K562 (cell line): ENCODE measurements around the gene BSN. TPM values are rescaled to one million over a fixed set of nuclear protein-coding genes. Genes with fewer than 3 reads are reported as not detected.

Source experiments
- EP400 ChIP-seq: fragments of 450-650 bp; IDR thresholded peaks from 2 replicates; pipeline ENCODE4 v1.6.1; 2017; ENCODE audit warnings: antibody characterized with exemption, mild to moderate bottlenecking, moderate library complexity
- ESRRA ChIP-seq: fragments of 450-650 bp; IDR thresholded peaks from 2 replicates; pipeline ENCODE4 v1.6.1; 2014; ENCODE audit warnings: low read depth, mild to moderate bottlenecking, moderate library complexity, borderline replicate concordance
- FOXA3 ChIP-seq, 2 experiments: fragments of 450-650 bp in 1 of 2; sonication (generic) in 1 of 2; formaldehyde crosslinking; IDR thresholded peaks in 1 of 2; conservative IDR thresholded peaks in 1 of 2; 2 replicates each; pipeline versions ENCODE4 v1.4.0 to v1.8.0; 2020 to 2022; ENCODE audit warnings: mild to moderate bottlenecking in 2 of 2, missing genetic modification reagents in 1 of 2
- GABPB2 ChIP-seq: fragments of 250-450 bp; sonication (Bioruptor Pico); conservative IDR thresholded peaks from 2 replicates; pipeline ENCODE4 v1.5.1; 2021; ENCODE audit warnings: mild to moderate bottlenecking
- MAZ ChIP-seq, 2 experiments: fragments of 450-650 bp in 1 of 2; sonication (generic) in 1 of 2; formaldehyde crosslinking; IDR thresholded peaks in 1 of 2; conservative IDR thresholded peaks in 1 of 2; 2 replicates each; pipeline versions ENCODE4 v1.4.0 to v1.5.0; 2020; ENCODE audit warnings: mild to moderate bottlenecking in 1 of 2, missing genetic modification reagents in 1 of 2
- MCM3 ChIP-seq: fragments of 450-650 bp; IDR thresholded peaks from 2 replicates; pipeline ENCODE4 v1.6.1; 2016
- NFIC ChIP-seq: fragments of 450-650 bp; IDR thresholded peaks from 2 replicates; pipeline ENCODE4 v1.6.1; 2017; ENCODE audit warnings: mild to moderate bottlenecking, inconsistent platforms
- POLR2B ChIP-seq: fragments of 450-650 bp; IDR thresholded peaks from 2 replicates; pipeline ENCODE4 v1.6.1; 2018; ENCODE audit warnings: low read depth; ENCODE audit not compliant: partially characterized antibody
- RCOR1 ChIP-seq, 2 experiments: IDR thresholded peaks; 2 replicates each; pipeline ENCODE4 v1.6.1; 2012; ENCODE audit warnings: low read depth in 2 of 2, low read length in 2 of 2, borderline replicate concordance in 1 of 2, improper control_type of control experiment in 1 of 2
- RFX5 ChIP-seq: IDR thresholded peaks from 2 replicates; pipeline ENCODE4 v1.6.1; 2011; ENCODE audit warnings: low read depth, mild to moderate bottlenecking, improper control_type of control experiment, low read length
- SFPQ ChIP-seq: fragments of 200-400 bp; formaldehyde crosslinking; IDR thresholded peaks from 2 replicates; pipeline ENCODE4 v1.6.1; 2017; ENCODE audit warnings: mild to moderate bottlenecking, low read depth, low read length, moderate library complexity
- ZBTB1 ChIP-seq: sonication (generic); formaldehyde crosslinking; IDR thresholded peaks from 2 replicates; pipeline ENCODE4 v1.8.1; 2023; ENCODE audit warnings: missing genetic modification reagents, low read depth, mild to moderate bottlenecking, borderline replicate concordance
- ZMIZ1 ChIP-seq, 2 experiments: fragments of 150-350 bp in 1 of 2; IDR thresholded peaks; 2 replicates each; pipeline ENCODE4 v1.6.1; 2012 to 2016; ENCODE audit warnings: low read depth in 2 of 2, low read length in 2 of 2, mild to moderate bottlenecking in 1 of 2, moderate library complexity in 1 of 2
- ZNF282 ChIP-seq: sonication (generic); formaldehyde crosslinking; IDR thresholded peaks from 2 replicates; pipeline ENCODE4 v1.8.1; 2023; ENCODE audit warnings: missing genetic modification reagents
- ZNF551 ChIP-seq: fragments of 250-450 bp; sonication (Bioruptor Pico); IDR thresholded peaks from 2 replicates; pipeline ENCODE4 v1.5.0; 2021; ENCODE audit warnings: mild to moderate bottlenecking, moderate library complexity
- polyA plus RNA-seq, 8 experiments: library from polyadenylated mRNA; depleted of rRNA in 4 of 8; stranded (reverse) in 5 of 8; unstranded in 3 of 8; fragments of >200 nt; fragmentation: Nextera tagmentation in 2 of 8; fragmentation: Illumina TruSeq in 1 of 8; extraction: Ambion mirVana in 2 of 8; extraction: Trizol in 1 of 8; gene quantifications; 2 replicates each; pipeline versions ENCODE4 v1.2.1 to v1.2.3, GENCODE V29; 2011 to 2014; ENCODE audit warnings: inconsistent platforms in 1 of 8, missing spikeins in 1 of 8
- total RNA-seq, 7 experiments: library from RNA; depleted of rRNA in 6 of 7; stranded (reverse); fragments of >200 nt in 6 of 7; fragmentation: Illumina TruSeq in 2 of 7; extraction: Trizol in 2 of 7; gene quantifications; 2 replicates each; pipeline versions ENCODE4 v1.2.1 to v1.2.3, GENCODE V29; 2011 to 2021; ENCODE audit warnings: low replicate concordance in 1 of 7
- TF ChIP-seq, protein P1 (sequence below): sonication (generic); formaldehyde crosslinking; IDR thresholded peaks from 2 replicates; pipeline ENCODE4 v1.9.0; 2022; ENCODE audit warnings: mild to moderate bottlenecking, missing genetic modification reagents
- TF ChIP-seq, protein P2 (sequence below): fragments of 450-650 bp; formaldehyde crosslinking; IDR thresholded peaks from 2 replicates; pipeline ENCODE4 v1.4.0; 2020; ENCODE audit warnings: mild to moderate bottlenecking, mixed read lengths
- TF ChIP-seq, protein P3 (sequence below): fragments of 450-650 bp; IDR thresholded peaks from 2 replicates; pipeline ENCODE4 v1.6.1; 2016; ENCODE audit warnings: borderline replicate concordance

BSN gene
- total and polyA plus RNA-seq, 9 of the 15 experiments (the other 6 are each of a cell fraction or from before 2014, with no cell fraction given) = 0.03 to 1.5 (median 0.29) TPM

DNA sequence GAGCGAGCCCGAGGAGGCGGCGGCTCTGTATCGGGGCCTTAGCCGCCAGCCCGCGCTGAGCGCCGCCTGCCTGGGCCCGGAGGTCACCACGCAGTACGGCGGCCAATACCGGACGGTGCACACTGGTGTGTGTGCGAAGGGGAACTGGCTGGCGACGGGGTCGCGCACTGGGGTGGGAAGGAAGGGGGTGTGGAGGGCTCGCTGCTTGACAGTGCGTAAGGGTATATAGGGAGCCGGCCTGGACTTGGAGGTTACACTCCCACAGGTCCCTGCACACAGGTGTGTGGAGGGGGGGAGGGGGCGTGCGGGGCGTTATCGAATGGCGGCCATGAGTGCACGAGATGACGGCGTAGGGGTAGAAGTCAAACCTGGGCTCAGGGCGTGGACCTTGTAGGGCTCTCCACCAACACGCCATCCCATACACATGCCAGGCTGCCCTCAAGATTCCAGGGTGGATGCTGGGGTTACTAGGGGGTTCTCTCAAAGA, 120.3 kb downstream of the BSN start (continued):
- TF ChIP-seq, protein P1, sequence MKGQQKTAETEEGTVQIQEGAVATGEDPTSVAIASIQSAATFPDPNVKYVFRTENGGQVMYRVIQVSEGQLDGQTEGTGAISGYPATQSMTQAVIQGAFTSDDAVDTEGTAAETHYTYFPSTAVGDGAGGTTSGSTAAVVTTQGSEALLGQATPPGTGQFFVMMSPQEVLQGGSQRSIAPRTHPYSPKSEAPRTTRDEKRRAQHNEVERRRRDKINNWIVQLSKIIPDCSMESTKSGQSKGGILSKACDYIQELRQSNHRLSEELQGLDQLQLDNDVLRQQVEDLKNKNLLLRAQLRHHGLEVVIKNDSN (CRISPR knock-in tag) = no peak
- TF ChIP-seq, protein P2, sequence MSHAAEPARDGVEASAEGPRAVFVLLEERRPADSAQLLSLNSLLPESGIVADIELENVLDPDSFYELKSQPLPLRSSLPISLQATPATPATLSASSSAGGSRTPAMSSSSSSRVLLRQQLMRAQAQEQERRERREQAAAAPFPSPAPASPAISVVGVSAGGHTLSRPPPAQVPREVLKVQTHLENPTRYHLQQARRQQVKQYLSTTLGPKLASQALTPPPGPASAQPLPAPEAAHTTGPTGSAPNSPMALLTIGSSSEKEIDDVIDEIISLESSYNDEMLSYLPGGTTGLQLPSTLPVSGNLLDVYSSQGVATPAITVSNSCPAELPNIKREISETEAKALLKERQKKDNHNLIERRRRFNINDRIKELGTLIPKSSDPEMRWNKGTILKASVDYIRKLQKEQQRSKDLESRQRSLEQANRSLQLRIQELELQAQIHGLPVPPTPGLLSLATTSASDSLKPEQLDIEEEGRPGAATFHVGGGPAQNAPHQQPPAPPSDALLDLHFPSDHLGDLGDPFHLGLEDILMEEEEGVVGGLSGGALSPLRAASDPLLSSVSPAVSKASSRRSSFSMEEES (CRISPR knock-in tag) = no peak
- TF ChIP-seq GABPB2 (CRISPR knock-in tag) = no peak
- TF ChIP-seq ZBTB1 (CRISPR knock-in tag) = peak; percentile 65; the same call in 1 of the 2 replicates
- TF ChIP-seq FOXA3 (CRISPR knock-in tag; conservative IDR thresholded peaks at IDR 0.05 in 1 of 2, IDR thresholded peaks at IDR 0.05 in 1 of 2) = peak in 1 of 2 experiments; percentile 64; a peak in 1 of 4 replicates
- TF ChIP-seq SFPQ = no peak
- TF ChIP-seq RFX5 = no peak
- no peak for TF ChIP-seq POLR2B
- no peak for TF ChIP-seq ESRRA
- TF ChIP-seq MCM3 = no peak
- TF ChIP-seq MAZ (CRISPR knock-in tag; conservative IDR thresholded peaks at IDR 0.05 in 1 of 2, IDR thresholded peaks at IDR 0.05 in 1 of 2) = 0 out of 4 replicates have a peak, but pooled peaks of 1 of the 2 experiments have one; percentile 1
- TF ChIP-seq, protein P3, sequence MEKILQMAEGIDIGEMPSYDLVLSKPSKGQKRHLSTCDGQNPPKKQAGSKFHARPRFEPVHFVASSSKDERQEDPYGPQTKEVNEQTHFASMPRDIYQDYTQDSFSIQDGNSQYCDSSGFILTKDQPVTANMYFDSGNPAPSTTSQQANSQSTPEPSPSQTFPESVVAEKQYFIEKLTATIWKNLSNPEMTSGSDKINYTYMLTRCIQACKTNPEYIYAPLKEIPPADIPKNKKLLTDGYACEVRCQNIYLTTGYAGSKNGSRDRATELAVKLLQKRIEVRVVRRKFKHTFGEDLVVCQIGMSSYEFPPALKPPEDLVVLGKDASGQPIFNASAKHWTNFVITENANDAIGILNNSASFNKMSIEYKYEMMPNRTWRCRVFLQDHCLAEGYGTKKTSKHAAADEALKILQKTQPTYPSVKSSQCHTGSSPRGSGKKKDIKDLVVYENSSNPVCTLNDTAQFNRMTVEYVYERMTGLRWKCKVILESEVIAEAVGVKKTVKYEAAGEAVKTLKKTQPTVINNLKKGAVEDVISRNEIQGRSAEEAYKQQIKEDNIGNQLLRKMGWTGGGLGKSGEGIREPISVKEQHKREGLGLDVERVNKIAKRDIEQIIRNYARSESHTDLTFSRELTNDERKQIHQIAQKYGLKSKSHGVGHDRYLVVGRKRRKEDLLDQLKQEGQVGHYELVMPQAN = peak; percentile 78
- no peak for TF ChIP-seq ZMIZ1 (IDR thresholded peaks at IDR 0.05; ENCODE audit: low read depth in 2 of 2, low read length in 2 of 2)
- no peak for TF ChIP-seq NFIC
- no peak for TF ChIP-seq EP400
- no peak for TF ChIP-seq ZNF282 (CRISPR knock-in tag)
- TF ChIP-seq ZNF551 (CRISPR knock-in tag) = no peak
- TF ChIP-seq RCOR1 (IDR thresholded peaks at IDR 0.05; ENCODE audit: borderline replicate concordance in 1 of 2, low read depth in 2 of 2, low read length in 2 of 2) = no peak
